ENCODE data around the gene AHNAK. TPM values are rescaled to one million over a fixed set of nuclear protein-coding genes. Genes with fewer than 3 reads are reported as not detected.

Gene AHNAK
- total and polyA plus RNA-seq, 9 donors = 114 to 699 (median 540) TPM

- Histone ChIP-seq H3K4me3 (no peak overlapping the region), H3K36me3 (no peaks in the 10 kb centered on the region), H3K27ac (peak overlapping the region in 1 of 2 donors; percentile 79), H3K27me3 (no peaks in the 10 kb centered on the region), H3K9me3 (no peaks in the 10 kb centered on the region), H3K4me1 (ENCODE audit: insufficient read depth) (peaks cover 40% of the 10 kb centered on the region)
- no peak for DNase-seq
- TF ChIP-seq EP300 (IDR thresholded peaks at IDR 0.05) (no peak), POLR2A (IDR thresholded peaks at IDR 0.05) (no peak), CTCF (IDR thresholded peaks at IDR 0.05) (no peak)
- intact Hi-C loops (cut with DNase I) = no loop called here
- 75 to 85% (median 82%) methylated on average over 12 of the region's 12 CpGs for WGBS, 3 donors
Observed at GRCh38 chr11:62402960-62403730, 143.5 kb downstream of the AHNAK start.

- no peaks in the 10 kb centered on the region for H3K36me3 ChIP-seq
- H3K4me1 ChIP-seq (ENCODE audit: insufficient read depth) = peaks cover 43% of the 10 kb centered on the region
- WGBS, 3 donors = 25 to 28% (median 26%) methylated on average over 15 of the region's 15 CpGs
- no peaks in the 10 kb centered on the region for H3K27me3 ChIP-seq
- intact Hi-C loops (cut with DNase I) = no loop called here
- peak; percentile 77 to 85 (median 80) for DNase-seq
- H3K4me3 ChIP-seq = no peak overlapping the region
- H3K9me3 ChIP-seq = no peaks in the 10 kb centered on the region
- TF ChIP-seq EP300 (IDR thresholded peaks at IDR 0.05) (no peak), CTCF (IDR thresholded peaks at IDR 0.05) (no peak), POLR2A (IDR thresholded peaks at IDR 0.05) (no peak)
- peak overlapping the region; percentile 64 to 79 for H3K27ac ChIP-seq
Observed at GRCh38 chr11:62402226-62402959, 144.2 kb downstream of the AHNAK start.

- Histone ChIP-seq H3K27ac (peak overlapping the region; percentile 64 to 79), H3K27me3 (no peaks in the 10 kb centered on the region), H3K4me1 (ENCODE audit: insufficient read depth) (peaks cover 43% of the 10 kb centered on the region), H3K9me3 (no peaks in the 10 kb centered on the region), H3K4me3 (no peak overlapping the region), H3K36me3 (no peaks in the 10 kb centered on the region)
- no peak for TF ChIP-seq POLR2A (IDR thresholded peaks at IDR 0.05)
- TF ChIP-seq CTCF (IDR thresholded peaks at IDR 0.05) = no peak
- TF ChIP-seq EP300 (IDR thresholded peaks at IDR 0.05) = no peak
- WGBS, 3 donors = 14 to 24% (median 14%) methylated on average over 7 of the region's 7 CpGs
- intact Hi-C loops (cut with DNase I) = loop anchor here in 1 of 4 donors (2.0 kb wide), 1 partner anchor 143 kb away; no protein-coding TSS in a partner anchor
- peak in 3 of 5 donors; percentile 38 to 67 (median 55) for DNase-seq
Observed at GRCh38 chr11:62401811-62402210, 144.8 kb downstream of the AHNAK start.

DNA sequence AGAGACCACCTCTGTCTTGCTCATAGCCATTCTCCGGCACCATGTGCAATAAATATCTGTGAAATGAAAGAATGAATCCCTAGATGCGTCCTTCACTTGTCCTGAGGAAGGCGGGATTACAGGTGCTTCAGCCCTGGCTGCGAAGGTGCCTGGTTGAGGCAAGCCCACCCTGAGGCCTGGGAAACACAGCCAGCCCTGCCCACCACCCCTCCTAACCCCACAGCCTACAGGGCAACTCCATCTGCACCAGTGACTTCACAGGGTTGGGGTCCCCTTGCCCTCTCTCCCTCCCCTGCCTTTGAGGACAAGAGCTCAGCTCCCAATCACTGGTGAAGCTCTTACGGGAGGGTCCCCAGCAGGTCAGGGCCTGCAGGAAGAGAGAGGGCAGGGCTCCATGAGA lies 145.2 kb downstream of the AHNAK start:
- no peaks in the 10 kb centered on the region for H3K27me3 ChIP-seq
- 65 to 77% (median 75%) methylated on average over 5 of the region's 5 CpGs for WGBS, 3 donors
- peak overlapping the region; percentile 64 to 79 for H3K27ac ChIP-seq
- TF ChIP-seq CTCF (IDR thresholded peaks at IDR 0.05) = no peak
- no peak for TF ChIP-seq EP300 (IDR thresholded peaks at IDR 0.05)
- no peak for TF ChIP-seq POLR2A (IDR thresholded peaks at IDR 0.05)
- no peaks in the 10 kb centered on the region for H3K9me3 ChIP-seq
- DNase-seq = peak in 1 of 5 donors; percentile 48
- no peaks in the 10 kb centered on the region for H3K36me3 ChIP-seq
- H3K4me3 ChIP-seq = no peak overlapping the region
- H3K4me1 ChIP-seq (ENCODE audit: insufficient read depth) = peaks cover 43% of the 10 kb centered on the region
- intact Hi-C loops (cut with DNase I) = loop anchor here in 1 of 4 donors (2.0 kb wide), 1 partner anchor 143 kb away; no protein-coding TSS in a partner anchor

All from ovary (tissue), 9 donors.